KOPT-K1 (cell line): ENCODE measurements around the gene CHM.
"Not testable (repeated sequence)": the region's sequence is repeated elsewhere in the genome, so short reads cannot be mapped to it uniquely, and the experiment has no call there.

Experiments used
- H3K27ac ChIP-seq: fragments of 200-600 bp; sonication (generic); 2 replicates; pipeline ENCODE4 v1.5.1; 2016; ENCODE audit warnings: antibody characterized with exemption, mild to moderate bottlenecking, low read depth, low read length; ENCODE audit not compliant: poor library complexity, severe bottlenecking
- H3K36me3 ChIP-seq: fragments of 200-600 bp; sonication (generic); 2 replicates; pipeline ENCODE4 v1.5.1; 2017; ENCODE audit warnings: antibody characterized with exemption, mild to moderate bottlenecking, low read length, moderate library complexity; ENCODE audit not compliant: insufficient read depth
- H3K9me3 ChIP-seq: fragments of 200-600 bp; sonication (generic); 2 replicates; pipeline ENCODE4 v1.5.1; 2017; ENCODE audit warnings: antibody characterized with exemption, low read length, mild to moderate bottlenecking; ENCODE audit not compliant: insufficient read depth, poor library complexity, severe bottlenecking

CHM gene, protein sequence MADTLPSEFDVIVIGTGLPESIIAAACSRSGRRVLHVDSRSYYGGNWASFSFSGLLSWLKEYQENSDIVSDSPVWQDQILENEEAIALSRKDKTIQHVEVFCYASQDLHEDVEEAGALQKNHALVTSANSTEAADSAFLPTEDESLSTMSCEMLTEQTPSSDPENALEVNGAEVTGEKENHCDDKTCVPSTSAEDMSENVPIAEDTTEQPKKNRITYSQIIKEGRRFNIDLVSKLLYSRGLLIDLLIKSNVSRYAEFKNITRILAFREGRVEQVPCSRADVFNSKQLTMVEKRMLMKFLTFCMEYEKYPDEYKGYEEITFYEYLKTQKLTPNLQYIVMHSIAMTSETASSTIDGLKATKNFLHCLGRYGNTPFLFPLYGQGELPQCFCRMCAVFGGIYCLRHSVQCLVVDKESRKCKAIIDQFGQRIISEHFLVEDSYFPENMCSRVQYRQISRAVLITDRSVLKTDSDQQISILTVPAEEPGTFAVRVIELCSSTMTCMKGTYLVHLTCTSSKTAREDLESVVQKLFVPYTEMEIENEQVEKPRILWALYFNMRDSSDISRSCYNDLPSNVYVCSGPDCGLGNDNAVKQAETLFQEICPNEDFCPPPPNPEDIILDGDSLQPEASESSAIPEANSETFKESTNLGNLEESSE

DNA sequence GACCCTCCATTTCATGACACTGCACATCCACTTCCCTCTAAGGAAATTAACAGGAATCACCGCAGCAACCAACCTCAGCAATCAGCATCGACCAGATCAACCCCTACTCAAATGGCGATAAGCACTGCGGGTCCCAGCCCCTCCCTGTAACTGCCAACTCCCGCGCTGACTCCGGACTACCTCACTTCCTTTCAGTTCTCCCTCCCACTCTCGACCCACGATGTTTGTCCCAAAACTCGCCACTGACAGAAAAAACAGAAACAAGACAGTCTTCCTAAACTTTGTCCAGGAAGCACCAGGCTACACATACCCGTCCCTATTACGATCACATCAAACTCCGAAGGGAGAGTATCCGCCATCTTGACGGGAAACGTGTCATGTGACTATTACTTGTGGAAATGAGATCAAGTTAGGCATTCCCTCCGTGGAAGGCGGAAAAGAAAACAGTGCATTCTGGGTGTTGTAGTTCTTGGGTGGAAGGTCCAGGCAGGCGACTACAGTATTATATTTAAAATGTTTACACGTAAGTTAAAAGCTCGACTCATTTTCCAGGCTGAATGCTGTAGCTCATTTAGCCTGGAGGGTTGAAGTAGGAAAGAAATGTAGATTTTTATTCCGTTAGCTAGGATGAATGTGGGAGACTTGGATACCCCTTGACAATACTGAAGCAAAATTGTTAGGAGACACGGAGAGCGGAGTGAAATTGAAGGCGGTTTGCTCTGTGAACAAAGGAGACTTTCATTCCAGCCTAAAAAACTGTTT lies at the start of gene CHM:
Gene CHM (minus strand): TSS at position 385 of the 762 bp plus-strand sequence. CDS start 26 bp downstream, at position 359.
- H3K36me3 ChIP-seq = peaks cover 11% of the 10 kb centered on the region; the same call in 1 of the 2 replicates
- H3K27ac ChIP-seq = peak within 1 kb of the TSS; percentile 84
- H3K9me3 ChIP-seq = no peaks in the 10 kb centered on the region

DNA sequence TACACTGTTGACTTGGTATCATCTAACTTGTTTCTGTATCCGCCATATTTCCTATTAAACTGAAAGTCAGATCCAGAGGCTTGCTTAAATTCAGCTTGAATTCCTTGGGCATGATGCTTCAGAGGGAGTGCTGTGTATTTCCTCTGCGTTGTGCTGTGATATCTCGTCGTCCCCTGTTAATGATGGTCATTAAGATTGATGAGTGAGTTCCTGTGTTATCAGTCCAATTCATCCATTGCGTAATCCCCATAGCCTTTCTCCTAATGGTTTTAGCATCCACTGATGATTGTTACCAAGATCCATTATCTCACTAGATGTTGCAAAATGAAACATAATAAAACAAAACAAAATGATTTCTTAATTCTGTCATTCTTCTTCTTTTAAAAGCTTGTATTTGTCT lies 31.3 kb upstream of the CHM start:
- H3K9me3 ChIP-seq = no peaks in the 10 kb centered on the region
- no peaks in the 10 kb centered on the region for H3K36me3 ChIP-seq
- no peak overlapping the region for H3K27ac ChIP-seq

DNA sequence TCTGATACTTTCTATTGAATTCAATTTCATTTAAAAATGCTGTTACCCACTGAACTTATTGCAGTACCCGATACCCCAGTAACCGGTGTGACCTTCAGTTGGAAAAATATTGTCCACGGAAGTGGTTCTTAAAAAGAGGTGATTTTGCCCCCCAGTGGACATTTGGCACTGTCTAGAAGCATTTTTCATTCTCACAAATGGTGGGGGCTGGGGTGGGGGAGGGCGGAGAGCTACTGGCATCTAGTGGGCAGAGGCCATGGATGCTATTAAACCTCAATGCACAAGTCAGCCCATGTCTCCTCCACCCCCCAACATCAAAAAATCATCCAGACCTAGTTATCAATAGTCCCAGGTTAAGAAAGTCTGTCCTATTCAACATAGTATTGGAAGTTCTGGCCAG lies 19.6 kb upstream of the CHM start:
- Histone ChIP-seq H3K36me3 (no peaks in the 10 kb centered on the region), H3K27ac (no peak overlapping the region), H3K9me3 (no peaks in the 10 kb centered on the region)

DNA sequence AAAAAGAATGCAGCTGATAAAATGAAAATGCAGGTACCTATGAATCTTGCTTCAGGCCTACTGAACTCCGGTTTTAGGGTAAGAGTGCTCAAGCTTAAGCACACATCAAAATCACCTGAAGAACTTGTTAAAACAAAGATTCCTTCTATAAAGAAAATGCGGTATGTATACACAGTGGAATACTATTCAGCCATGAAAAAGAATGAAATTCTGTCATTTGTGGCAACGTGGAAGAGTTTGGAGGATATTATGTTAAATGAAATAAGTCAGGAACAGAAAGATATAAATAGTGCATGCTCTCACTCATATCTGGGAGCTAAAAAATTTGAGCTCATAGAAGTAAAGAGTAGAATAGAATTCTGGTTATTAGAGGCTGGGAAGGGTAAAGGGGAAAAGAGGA lies 14.0 kb upstream of the CHM start:
- H3K9me3 ChIP-seq = no peaks in the 10 kb centered on the region
- H3K27ac ChIP-seq = no peak overlapping the region
- H3K36me3 ChIP-seq = no peaks in the 10 kb centered on the region

DNA sequence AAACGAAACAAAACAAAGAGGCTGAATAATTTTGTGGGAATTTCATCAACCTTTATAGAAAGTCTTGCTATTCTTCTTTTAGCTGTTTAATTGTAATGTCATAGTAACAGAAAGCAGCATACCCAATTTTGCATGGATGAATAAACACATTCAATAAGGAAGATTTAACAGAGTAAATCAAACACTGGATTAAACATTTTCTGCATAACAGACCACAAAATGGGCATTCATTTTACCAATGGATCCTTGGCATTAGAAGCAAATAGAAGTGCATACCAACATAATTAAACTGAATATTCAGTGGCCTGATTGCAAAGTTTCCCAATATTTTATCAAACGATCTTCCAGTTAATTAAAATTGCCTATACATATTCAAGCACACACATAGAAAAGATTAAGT lies 4.4 kb upstream of the CHM start:
- Histone ChIP-seq H3K27ac (no peak overlapping the region), H3K9me3 (no peaks in the 10 kb centered on the region), H3K36me3 (no peaks in the 10 kb centered on the region)

DNA sequence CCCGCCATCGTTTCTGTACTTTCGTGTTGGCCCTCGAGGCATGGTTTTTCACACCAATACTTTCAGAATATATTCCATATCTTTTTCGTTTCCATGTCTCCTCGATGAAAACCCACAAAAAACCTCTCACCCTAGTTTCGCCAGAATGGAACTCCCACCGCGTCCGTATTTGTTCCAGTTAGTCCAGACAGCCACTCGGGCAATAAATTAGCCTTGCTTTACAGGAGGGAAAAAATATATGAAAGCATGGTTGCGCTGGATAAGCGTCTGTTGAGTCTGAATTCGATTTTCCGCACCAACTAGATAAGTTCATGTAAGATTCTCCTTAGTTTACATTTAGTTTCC lies 550 bp upstream of the CHM start:
- Histone ChIP-seq H3K9me3 (no peaks in the 10 kb centered on the region), H3K36me3 (peaks cover 11% of the 10 kb centered on the region; the same call in 1 of the 2 replicates), H3K27ac (no peak overlapping the region)

DNA sequence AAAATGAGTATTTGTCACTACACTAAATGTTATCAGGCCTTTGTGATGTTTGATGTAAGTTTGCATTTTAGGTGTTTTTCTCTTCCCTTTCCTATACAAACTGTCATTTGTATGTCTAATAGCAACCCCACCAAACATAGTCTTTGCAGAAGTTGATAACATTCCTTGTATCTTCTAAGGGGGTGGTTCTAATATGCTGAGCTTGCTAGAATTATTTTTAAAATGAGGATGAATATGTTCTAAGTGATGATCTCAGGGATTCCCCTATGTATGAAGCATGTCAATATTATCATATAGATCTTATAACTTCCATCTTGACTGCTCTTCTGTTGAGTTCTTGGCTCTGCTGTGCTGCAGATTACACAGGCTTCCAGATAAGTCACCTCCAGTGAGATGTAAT lies 3.1 kb downstream of the CHM start:
- peaks cover 14% of the 10 kb centered on the region; the same call in 1 of the 2 replicates for H3K36me3 ChIP-seq
- no peak overlapping the region for H3K27ac ChIP-seq
- H3K9me3 ChIP-seq = peaks cover 7% of the 10 kb centered on the region

DNA sequence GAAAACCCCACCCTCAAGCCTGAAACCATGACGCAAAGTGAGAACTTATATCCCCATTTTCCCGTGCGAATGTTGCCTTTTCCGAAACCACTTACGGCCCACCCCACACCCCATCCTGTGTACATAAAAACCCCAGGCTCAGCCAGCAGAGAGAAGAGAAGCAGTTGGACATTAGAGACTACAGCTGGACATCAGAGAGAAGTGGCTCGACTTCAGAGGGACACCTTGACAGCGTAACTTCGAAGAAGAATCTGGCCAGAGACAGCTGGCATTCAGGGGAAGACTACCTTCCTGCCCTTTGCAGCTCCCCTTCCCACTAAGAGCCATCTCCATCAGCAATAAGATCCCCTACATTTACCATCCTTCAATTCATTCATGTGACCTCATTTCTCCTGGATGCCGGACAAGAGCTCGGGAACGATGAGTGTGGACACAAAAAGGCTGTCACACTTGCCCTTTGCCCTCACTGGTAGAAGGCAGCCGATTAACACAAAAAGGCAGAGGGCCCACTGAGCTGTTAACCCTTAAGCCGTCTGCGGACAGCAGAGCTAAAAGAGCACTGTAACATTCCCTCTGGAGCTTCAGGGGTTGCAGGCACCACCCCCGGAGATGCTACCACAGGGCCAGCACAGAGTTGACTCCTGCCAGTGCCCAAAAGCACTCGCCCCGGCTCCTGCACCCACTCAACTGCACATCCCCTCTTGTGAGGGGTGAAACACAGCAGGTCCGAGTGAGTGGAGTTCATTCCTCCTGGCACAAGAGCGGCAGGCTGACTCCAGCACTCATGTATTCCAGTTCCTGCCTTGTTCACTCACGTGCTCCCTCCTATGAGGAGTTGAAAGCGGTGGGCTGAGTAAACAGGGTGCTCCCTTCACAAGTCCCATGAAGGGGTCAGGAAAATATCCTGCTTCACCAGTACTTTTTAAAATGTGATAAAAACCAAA lies 7.5 kb downstream of the CHM start:
- Histone ChIP-seq H3K27ac (no peak overlapping the region), H3K9me3 (peaks cover 7% of the 10 kb centered on the region)

DNA sequence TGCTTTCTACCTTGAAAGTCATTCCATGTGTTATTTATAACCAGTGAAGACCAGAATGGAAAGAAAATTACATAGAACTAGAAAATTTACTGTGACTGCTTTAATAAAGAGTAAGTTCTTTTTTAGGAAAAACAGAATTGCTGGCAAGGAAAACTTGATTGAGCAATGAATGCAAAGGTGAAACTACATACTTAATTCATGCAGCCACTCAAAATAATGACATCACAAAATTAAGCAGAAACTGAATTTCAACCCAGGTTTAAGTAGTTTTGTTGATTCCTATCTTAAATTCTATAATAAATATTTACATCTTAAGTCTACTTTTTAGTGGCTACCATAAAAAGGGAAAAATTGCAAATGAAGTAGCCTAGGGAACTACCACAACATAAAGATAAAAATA lies 14.0 kb downstream of the CHM start:
- Histone ChIP-seq H3K9me3 (no peaks in the 10 kb centered on the region), H3K36me3 (no peaks in the 10 kb centered on the region), H3K27ac (no peak overlapping the region)

More for the DNA sequence above, 7.5 kb downstream of the CHM start:
- H3K36me3 ChIP-seq = peaks cover 14% of the 10 kb centered on the region; the same call in 1 of the 2 replicates

DNA sequence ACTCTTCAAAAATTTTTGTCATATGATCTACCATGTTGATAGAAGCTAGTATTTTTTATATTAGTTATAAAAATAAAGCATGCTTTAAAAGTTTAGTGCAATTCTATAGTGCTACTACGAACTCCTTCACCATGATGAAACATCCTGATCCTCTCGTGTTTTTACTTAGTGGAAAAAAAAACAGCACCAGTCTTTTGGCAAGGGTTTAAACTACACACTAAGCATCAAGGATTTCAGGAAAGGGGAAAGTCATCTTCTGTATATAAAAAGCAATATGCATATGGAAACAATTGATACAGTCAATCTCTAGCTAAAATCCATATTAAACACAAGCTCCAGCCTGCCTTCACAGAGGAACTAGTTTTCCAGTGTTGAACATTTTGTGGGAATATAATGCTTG lies 18.7 kb downstream of the CHM start:
- no peaks in the 10 kb centered on the region for H3K9me3 ChIP-seq
- H3K36me3 ChIP-seq = peaks cover 18% of the 10 kb centered on the region; the same call in 1 of the 2 replicates
- H3K27ac ChIP-seq = no peak overlapping the region

DNA sequence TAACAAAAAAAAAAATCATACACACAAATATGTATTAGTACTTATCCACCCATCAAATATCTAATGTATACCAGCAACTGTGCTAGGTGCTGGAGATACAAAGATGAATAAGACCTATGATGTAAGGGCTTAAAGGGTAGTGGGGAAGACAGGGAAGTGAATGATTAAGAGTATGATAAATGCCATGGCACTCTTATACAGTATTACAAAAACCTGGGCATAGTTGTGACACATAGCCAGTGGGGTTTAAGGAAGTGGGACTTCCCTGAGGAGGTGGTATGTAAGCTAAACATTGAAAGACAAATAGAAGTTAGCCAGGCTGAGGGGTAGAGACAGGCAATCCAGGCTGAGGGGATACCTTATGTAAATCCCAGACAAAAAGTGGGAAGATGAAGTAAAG lies 23.5 kb downstream of the CHM start:
- H3K36me3 ChIP-seq = peaks cover 25% of the 10 kb centered on the region; the same call in 1 of the 2 replicates
- no peaks in the 10 kb centered on the region for H3K9me3 ChIP-seq
- no peak overlapping the region for H3K27ac ChIP-seq

DNA sequence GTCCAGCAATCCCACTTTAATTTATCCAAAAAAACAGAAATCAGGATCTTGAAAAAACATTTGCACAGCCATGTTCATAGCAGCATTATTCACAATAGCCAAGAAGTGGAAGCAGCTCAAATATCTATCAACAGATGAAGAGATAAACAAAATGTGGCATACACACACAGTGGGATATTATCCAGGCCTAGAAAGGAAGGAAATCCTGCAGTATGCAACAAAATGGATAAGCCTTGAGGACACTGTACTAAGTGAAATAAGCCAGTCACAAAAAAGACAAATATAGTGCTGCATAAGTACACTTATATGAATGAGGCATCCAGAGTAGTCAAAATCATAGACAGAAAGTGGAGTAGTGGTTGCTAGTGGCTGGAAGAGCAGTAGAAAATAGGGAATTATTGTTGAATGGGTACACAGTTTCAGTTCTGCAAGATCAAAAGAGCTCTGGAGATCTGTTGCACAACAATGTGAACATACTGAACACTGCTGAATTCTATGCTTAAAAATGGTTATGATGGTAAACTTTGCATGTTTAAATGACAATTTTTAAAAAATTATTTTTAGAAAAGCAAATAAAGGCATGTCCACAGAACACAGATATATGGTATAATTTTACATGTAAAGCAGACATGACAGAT lies 25.6 kb downstream of the CHM start:
- Histone ChIP-seq H3K27ac (no peak overlapping the region), H3K36me3 (peaks cover 30% of the 10 kb centered on the region; the same call in 1 of the 2 replicates), H3K9me3 (no peaks in the 10 kb centered on the region)

DNA sequence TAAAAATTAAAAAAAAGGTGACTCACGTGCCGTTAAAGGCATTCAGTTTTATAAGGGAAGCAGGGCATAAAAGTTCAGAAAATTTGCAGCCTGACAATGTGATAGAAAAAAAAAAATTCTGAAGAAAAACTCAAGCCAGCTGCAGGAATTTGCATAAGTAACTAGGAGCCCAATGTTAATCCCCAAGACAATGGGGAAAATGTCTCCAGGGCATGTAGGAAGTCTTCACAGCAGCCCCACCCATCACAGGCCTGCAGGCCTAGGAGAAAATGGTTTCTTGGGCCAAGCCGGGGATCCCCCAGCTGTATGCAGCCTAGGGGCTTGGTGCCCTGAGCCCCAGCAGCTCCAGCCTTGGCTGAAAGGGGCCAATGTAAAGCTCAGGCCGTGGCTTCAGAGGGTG lies 31.2 kb downstream of the CHM start:
- H3K27ac ChIP-seq = no peak overlapping the region

DNA sequence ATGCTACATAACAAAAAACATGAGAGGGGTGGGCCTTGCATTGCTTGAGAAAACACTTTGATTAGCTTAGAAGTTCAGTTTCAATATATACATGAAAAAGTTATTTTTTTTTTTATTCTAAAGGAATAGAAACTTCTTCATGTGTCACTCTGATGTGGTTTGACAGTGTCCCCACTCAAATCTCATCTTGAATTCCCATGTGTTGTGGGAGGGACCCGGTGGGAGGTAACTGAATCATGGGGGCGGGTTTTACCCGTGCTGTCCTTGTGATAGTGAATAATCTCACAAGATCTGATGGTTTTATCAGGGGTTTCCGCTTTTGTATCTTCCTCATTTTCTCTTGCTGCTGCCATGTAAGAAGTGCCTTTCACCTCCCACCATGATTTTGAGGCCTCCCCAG lies 32.4 kb downstream of the CHM start:
- H3K27ac ChIP-seq = not testable (repeated sequence)

More for the DNA sequence above, 31.2 kb downstream of the CHM start:
- Histone ChIP-seq H3K9me3 (no peaks in the 10 kb centered on the region), H3K36me3 (peaks cover 4% of the 10 kb centered on the region; the same call in 1 of the 2 replicates)

More for the DNA sequence above, 32.4 kb downstream of the CHM start:
- not testable (repeated sequence) for H3K9me3 ChIP-seq, H3K36me3 ChIP-seq
